A673 (cell line): Measurements from ENCODE around the gene REST.

Experiments
- CTCF ChIP-seq: fragments of 300-800, 200-600 bp; sonication (generic); conservative IDR thresholded peaks from 2 replicates; pipeline ENCODE4 v1.5.1; 2017; ENCODE audit warnings: low read depth, mild to moderate bottlenecking, antibody characterized with exemption, low read length, moderate library complexity, mixed read lengths
- EZH2 ChIP-seq: fragments of 200-600 bp; sonication (generic); IDR thresholded peaks from 2 replicates; pipeline ENCODE4 v1.6.1; 2017; ENCODE audit warnings: borderline replicate concordance, low read depth, mild to moderate bottlenecking, mixed read lengths, antibody characterized with exemption, low read length; ENCODE audit not compliant: poor library complexity, severe bottlenecking

GRCh38 chr4:56860781-56861180, 46.9 kb upstream of the REST start:
- TF ChIP-seq CTCF (no peak), EZH2 (no peak)
